ENCODE data around the gene PROC. TPM values are rescaled to one million over a fixed set of nuclear protein-coding genes. Genes with fewer than 3 reads are reported as not detected.

PROC gene
- total and polyA plus RNA-seq, 2 of the 8 experiments (the other 6 are each of a cell fraction or from before 2014, with no cell fraction given): 1.5 to 1.6 TPM

DNA sequence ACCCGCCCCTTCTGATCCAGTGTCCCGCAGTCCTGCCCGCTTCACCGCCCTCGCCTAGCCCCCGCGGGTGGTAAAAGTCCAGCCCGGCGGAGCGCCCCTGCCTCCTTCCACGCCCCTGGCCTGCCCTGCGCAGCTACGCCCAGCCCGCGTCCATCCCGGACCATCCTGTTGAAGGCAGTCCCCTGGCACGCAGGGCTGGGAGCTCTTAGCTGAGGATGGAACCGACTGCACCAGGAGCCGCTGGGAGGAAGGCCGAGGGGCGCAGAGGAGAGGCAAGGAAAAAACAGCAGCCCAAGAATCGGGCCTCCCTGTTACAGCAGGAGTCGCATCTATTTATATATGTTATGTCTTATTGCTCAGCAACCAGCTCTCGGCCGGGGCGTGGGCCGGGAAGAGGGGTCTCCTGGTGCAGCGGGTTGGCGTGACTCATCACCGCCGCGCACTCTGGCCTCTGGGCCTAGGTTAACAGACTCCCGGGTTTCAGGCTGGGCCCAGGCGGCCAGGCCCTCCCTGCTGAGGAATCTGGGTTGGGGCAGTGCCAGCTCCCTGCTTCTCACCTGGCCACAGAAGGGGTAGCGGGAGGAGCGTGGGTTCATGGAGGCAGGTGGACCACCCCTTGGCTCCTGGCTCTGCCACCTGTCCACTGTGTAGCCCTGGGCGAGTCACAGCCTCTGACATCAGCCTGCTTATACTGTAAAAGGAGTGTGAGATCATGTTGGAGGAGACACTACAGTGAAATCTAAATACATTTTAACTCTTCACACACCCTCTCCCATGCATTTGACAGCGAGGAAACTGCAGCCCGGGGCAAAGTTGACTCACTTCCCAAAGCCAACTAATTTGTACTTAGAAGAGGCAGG, 17.1 kb upstream of the PROC start:
- Histone ChIP-seq H3K23ac (ENCODE audit: insufficient read length) (no peak overlapping the region), H3K79me1 (ENCODE audit: low read depth, low read length) (no peaks in the 10 kb centered on the region), H2BK15ac (ENCODE audit: low read length) (no peak overlapping the region), H3K4me3 (ENCODE audit: extremely low read depth in 1 of 4, insufficient read depth in 2 of 4, low read depth in 3 of 4, low read length in 4 of 4) (no peak overlapping the region), H3K27ac (ENCODE audit: low read depth, low read length) (no peak overlapping the region; the same call in 1 of the 2 replicates), H4K5ac (ENCODE audit: insufficient read length, low read depth, low read length) (no peak overlapping the region), H3K18ac (ENCODE audit: extremely low read depth, low read length) (peak overlapping the region; percentile 85), H3K56ac (replicated peaks; ENCODE audit: insufficient read length, low read depth, low read length) (no peak overlapping the region), H2BK12ac (ENCODE audit: low read depth, low read length) (peak overlapping the region; percentile 63; the same call in 1 of the 2 replicates), H3K4me1 (replicated peaks in 1 of 4; ENCODE audit: control insufficient read depth in 3 of 4, insufficient read depth in 4 of 4, low read length in 3 of 4) (peaks cover 0 to 4% (median 2%) of the 10 kb centered on the region in 4 experiments; a peak in 2 of 7 replicates), H3K4me2 (ENCODE audit: insufficient read depth in 1 of 2, low read depth in 2 of 2, low read length in 2 of 2) (peak overlapping the region in 1 of 2 experiments; percentile 43; a peak in 1 of 4 replicates), H3K9ac (replicated peaks in 1 of 4; ENCODE audit: extremely low read depth in 1 of 4, low read depth in 3 of 4, low read length in 3 of 4) (no peak overlapping the region; a peak in 1 of 7 replicates), H3K14ac (ENCODE audit: insufficient read length) (no peak overlapping the region), H4K20me1 (replicated peaks in 1 of 2; ENCODE audit: control insufficient read depth in 1 of 2, insufficient read depth in 2 of 2, low read length in 2 of 2) (no peaks in the 10 kb centered on the region), H3K23me2 (ENCODE audit: low read depth, low read length) (no peaks in the 10 kb centered on the region), H2BK20ac (ENCODE audit: low read length) (no peak overlapping the region), H3K36me3 (ENCODE audit: control insufficient read depth in 2 of 4, insufficient read depth in 4 of 4, low read length in 3 of 4) (no peaks in the 10 kb centered on the region), H3K27me3 (replicated peaks in 1 of 4; ENCODE audit: control insufficient read depth in 3 of 4, extremely low read depth in 1 of 4, insufficient read depth in 3 of 4, low read length in 3 of 4) (no peaks in the 10 kb centered on the region), H2BK120ac (replicated peaks; ENCODE audit: low read depth, low read length) (no peak overlapping the region), H2AK5ac (ENCODE audit: low read depth, low read length) (no peak overlapping the region), H3K4ac (replicated peaks; ENCODE audit: insufficient read length, low read depth, low read length) (no peak overlapping the region), H2BK5ac (ENCODE audit: low read depth, low read length) (no peak overlapping the region), H3K79me2 (ENCODE audit: control insufficient read depth in 1 of 2, insufficient read depth in 2 of 2, low read length in 2 of 2) (no peaks in the 10 kb centered on the region), H4K91ac (replicated peaks; ENCODE audit: insufficient read length, low read length) (no peak overlapping the region), H4K8ac (ENCODE audit: extremely low read depth, insufficient read depth, low read length) (peak overlapping the region; percentile 62), H2AFZ (ENCODE audit: low read length) (peak overlapping the region; percentile 71; the same call in 1 of the 2 replicates), H3K9me3 (ENCODE audit: insufficient read depth in 2 of 2, low read depth in 1 of 2, low read length in 1 of 2) (no peaks in the 10 kb centered on the region)
- POLR2A ChIA-PET (ENCODE audit: partially characterized antibody): interaction anchor here (0.6 to 1.6 kb wide), 4 partner anchors 10 to 456 kb away, joined by 3 read pairs; no protein-coding TSS in a partner anchor
- DNase-seq (ENCODE audit: low read depth in 1 of 2, low spot score in 2 of 2): no peak
- CTCF ChIA-PET (ENCODE audit: partially characterized antibody): interaction anchor here (0.7 to 7.1 kb wide), 7 partner anchors 11 to 76 kb away, joined by 3 to 60 read pairs (median 7); no protein-coding TSS in a partner anchor
- 81% methylated on average over 39 of the region's 39 CpGs; no CpG with 5 or more reads in 1 of the 2 experiments for WGBS, 2 experiments (ENCODE audit: extremely low coverage in 1 of 2, insufficient coverage in 1 of 2, insufficient read length in 1 of 2, insufficient replicate concordance in 2 of 2, low coverage in 1 of 2, low lambda C conversion rate in 2 of 2, missing lambda C conversion rate in 1 of 2)
- no peak for FAIRE-seq
- TF ChIP-seq SIN3A (conservative IDR thresholded peaks at IDR 0.05 in 1 of 2, IDR thresholded peaks at IDR 0.05 in 1 of 2; ENCODE audit: low read depth in 1 of 2, low read length in 2 of 2) (no peak), ASH2L (IDR thresholded peaks at IDR 0.05; ENCODE audit: low read length) (no peak), CREB1 (IDR thresholded peaks at IDR 0.05) (no peak), CBX8 (IDR thresholded peaks at IDR 0.05; ENCODE audit: borderline replicate concordance, low read depth, low read length) (no peak), RXRA (IDR thresholded peaks at IDR 0.05; ENCODE audit: insufficient read depth, low read depth, low read length) (no peak), RAD21 (IDR thresholded peaks at IDR 0.05 in 1 of 2, conservative IDR thresholded peaks at IDR 0.05 in 1 of 2; ENCODE audit: low read depth in 2 of 2, low read length in 2 of 2) (no peak), KDM5A (IDR thresholded peaks at IDR 0.05; ENCODE audit: low read length) (no peak), YY1 (IDR thresholded peaks at IDR 0.05; ENCODE audit: low read depth, low read length) (no peak), JUND (IDR thresholded peaks at IDR 0.05; ENCODE audit: low read length) (no peak)
